ENCODE results near the gene EIF5. TPM values are rescaled to one million over a fixed set of nuclear protein-coding genes. Genes with fewer than 3 reads are reported as not detected.

The EIF5 gene
- total RNA-seq, 1 experiment from 2014 or later = 238 TPM

- Histone ChIP-seq H3K9me3 (ENCODE audit: control insufficient read depth, insufficient read depth, low read depth, low read length) (no peaks in the 10 kb centered on the region), H3K27me3 (ENCODE audit: control insufficient read depth, insufficient read depth, low read length) (no peaks in the 10 kb centered on the region), H3K4me3 (ENCODE audit: low read depth in 2 of 2, low read length in 2 of 2) (no peak overlapping the region), H3K36me3 (ENCODE audit: control insufficient read depth, insufficient read depth, low read length) (no peaks in the 10 kb centered on the region), H3K27ac (ENCODE audit: low read length) (no peak overlapping the region), H3K4me1 (ENCODE audit: control insufficient read depth, insufficient read depth, low read length) (no peaks in the 10 kb centered on the region)
- no peak for TF ChIP-seq SIN3A (IDR thresholded peaks at IDR 0.05; ENCODE audit: borderline replicate concordance, insufficient read depth, low read depth, low read length)
- TF ChIP-seq CTCF (IDR thresholded peaks at IDR 0.05) = no peak
- CTCF ChIA-PET = no interaction called here
- intact Hi-C loops (cut with micrococcal nuclease; ENCODE audit: unreplicated experiment) = no loop called here
- ATAC-seq (no peak), DNase-seq (ENCODE audit: low read depth, low spot score) (no peak)
- POLR2A ChIA-PET = no interaction called here
- no TSS peak for BruUV-seq (replicated peaks)
- in situ Hi-C loops (cut with HindIII; ENCODE audit: low pct_unique_long_range_greater_than_20kb, low sequenced_read_pairs) = no loop called here
Measured at GRCh38 chr14:103312006-103312635, 21.9 kb upstream of the EIF5 start.

GRCh38 chr14:103313704-103314103, 20.3 kb upstream of the EIF5 start:
- TF ChIP-seq CTCF (IDR thresholded peaks at IDR 0.05) = no peak
- TF ChIP-seq SIN3A (IDR thresholded peaks at IDR 0.05; ENCODE audit: borderline replicate concordance, insufficient read depth, low read depth, low read length) = no peak
- TF ChIP-seq POLR2AphosphoS5 (IDR thresholded peaks at IDR 0.05; ENCODE audit: low read depth, low read length) = no peak
- no peak for TF ChIP-seq TCF7L2 (IDR thresholded peaks at IDR 0.05; ENCODE audit: low read depth, low read length)
- no peak for TF ChIP-seq REST (IDR thresholded peaks at IDR 0.05; ENCODE audit: insufficient read depth in 1 of 2, low read depth in 2 of 2, low read length in 1 of 2)
- Histone ChIP-seq H3K27ac (ENCODE audit: low read length) (no peak overlapping the region), H3K4me3 (ENCODE audit: low read depth in 2 of 2, low read length in 2 of 2) (no peak overlapping the region), H3K4me1 (ENCODE audit: control insufficient read depth, insufficient read depth, low read length) (no peaks in the 10 kb centered on the region), H3K36me3 (ENCODE audit: control insufficient read depth, insufficient read depth, low read length) (no peaks in the 10 kb centered on the region), H3K27me3 (ENCODE audit: control insufficient read depth, insufficient read depth, low read length) (no peaks in the 10 kb centered on the region), H3K9me3 (ENCODE audit: control insufficient read depth, insufficient read depth, low read depth, low read length) (no peaks in the 10 kb centered on the region)
- intact Hi-C loops (cut with micrococcal nuclease; ENCODE audit: unreplicated experiment) = no loop called here
- CTCF ChIA-PET = no interaction called here
- ATAC-seq (no peak), DNase-seq (ENCODE audit: low read depth, low spot score) (no peak)
- no TSS peak for BruUV-seq (replicated peaks)
- in situ Hi-C loops (cut with HindIII; ENCODE audit: low pct_unique_long_range_greater_than_20kb, low sequenced_read_pairs) = no loop called here
- POLR2A ChIA-PET = no interaction called here
